ENCODE results near the gene PUS1.

The PUS1 gene

DNA sequence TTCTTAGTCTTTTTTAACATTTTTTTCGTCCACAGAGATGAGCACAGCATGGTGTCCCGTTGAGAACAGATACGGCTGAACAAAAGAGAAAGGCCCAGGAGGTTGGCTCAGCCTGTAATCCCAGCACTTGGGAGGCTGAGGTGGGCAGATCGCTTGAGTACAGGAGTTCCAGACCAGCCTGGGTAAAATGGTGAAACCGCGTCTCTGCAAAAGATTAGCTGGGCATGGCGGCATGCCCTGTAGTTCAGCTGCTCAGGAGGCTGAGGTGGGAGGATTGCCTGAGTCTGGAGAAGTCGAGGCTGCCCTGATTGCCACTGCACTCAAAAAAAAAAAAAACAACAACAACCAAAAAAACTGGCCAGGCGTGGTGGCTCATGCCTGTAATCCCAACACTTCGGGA, 14.8 kb downstream of the PUS1 start:
- no peaks in the 10 kb centered on the region for H4K20me1 ChIP-seq (ENCODE audit: insufficient read depth, low read length)
- peaks cover 61% of the 10 kb centered on the region for H3K36me3 ChIP-seq (ENCODE audit: insufficient read depth, low read length)
- H3K9me2 ChIP-seq (ENCODE audit: low read depth, low read length) = no peaks in the 10 kb centered on the region
- H3K27ac ChIP-seq (ENCODE audit: low read depth, low read length, poor library complexity, severe bottlenecking) = no peak overlapping the region
- H3K4me2 ChIP-seq (ENCODE audit: low read length) = no peak overlapping the region
- H3F3A ChIP-seq (ENCODE audit: insufficient read depth, low read length) = 0 out of 2 replicates have a peak, but pooled peaks cover 4% of the 10 kb centered on the region
- H3K4me3 ChIP-seq (ENCODE audit: low read depth, low read length, poor library complexity, severe bottlenecking) = no peak overlapping the region
- TF ChIP-seq, protein P1, sequence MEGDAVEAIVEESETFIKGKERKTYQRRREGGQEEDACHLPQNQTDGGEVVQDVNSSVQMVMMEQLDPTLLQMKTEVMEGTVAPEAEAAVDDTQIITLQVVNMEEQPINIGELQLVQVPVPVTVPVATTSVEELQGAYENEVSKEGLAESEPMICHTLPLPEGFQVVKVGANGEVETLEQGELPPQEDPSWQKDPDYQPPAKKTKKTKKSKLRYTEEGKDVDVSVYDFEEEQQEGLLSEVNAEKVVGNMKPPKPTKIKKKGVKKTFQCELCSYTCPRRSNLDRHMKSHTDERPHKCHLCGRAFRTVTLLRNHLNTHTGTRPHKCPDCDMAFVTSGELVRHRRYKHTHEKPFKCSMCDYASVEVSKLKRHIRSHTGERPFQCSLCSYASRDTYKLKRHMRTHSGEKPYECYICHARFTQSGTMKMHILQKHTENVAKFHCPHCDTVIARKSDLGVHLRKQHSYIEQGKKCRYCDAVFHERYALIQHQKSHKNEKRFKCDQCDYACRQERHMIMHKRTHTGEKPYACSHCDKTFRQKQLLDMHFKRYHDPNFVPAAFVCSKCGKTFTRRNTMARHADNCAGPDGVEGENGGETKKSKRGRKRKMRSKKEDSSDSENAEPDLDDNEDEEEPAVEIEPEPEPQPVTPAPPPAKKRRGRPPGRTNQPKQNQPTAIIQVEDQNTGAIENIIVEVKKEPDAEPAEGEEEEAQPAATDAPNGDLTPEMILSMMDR (IDR thresholded peaks at IDR 0.05; ENCODE audit: low read length) = no peak
- TF ChIP-seq EZH2 (IDR thresholded peaks at IDR 0.05; ENCODE audit: borderline replicate concordance, low read length) = no peak
- H3K79me2 ChIP-seq (ENCODE audit: insufficient read depth, low read length) = no peaks in the 10 kb centered on the region
- no peak overlapping the region for H3K9ac ChIP-seq (ENCODE audit: low read length)
- no peaks in the 10 kb centered on the region for H3K27me3 ChIP-seq (ENCODE audit: insufficient read depth, low read length)
- H3K9me3 ChIP-seq (ENCODE audit: low read length) = no peaks in the 10 kb centered on the region
- no peaks in the 10 kb centered on the region for H3K4me1 ChIP-seq (ENCODE audit: insufficient read depth, low read length, severe bottlenecking)
- no peak overlapping the region for H2AFZ ChIP-seq (ENCODE audit: low read length)

- no peak overlapping the region for H3K9ac ChIP-seq (ENCODE audit: low read length)
- H2AFZ ChIP-seq (ENCODE audit: low read length) = no peak overlapping the region
- H3K4me1 ChIP-seq (ENCODE audit: insufficient read depth, low read length, severe bottlenecking) = no peaks in the 10 kb centered on the region
- H3K27me3 ChIP-seq (ENCODE audit: insufficient read depth, low read length) = no peaks in the 10 kb centered on the region
- H3K9me2 ChIP-seq (ENCODE audit: low read depth, low read length) = no peaks in the 10 kb centered on the region
- H3F3A ChIP-seq (ENCODE audit: insufficient read depth, low read length) = 0 out of 2 replicates have a peak, but pooled peaks cover 4% of the 10 kb centered on the region
- H3K36me3 ChIP-seq (ENCODE audit: insufficient read depth, low read length) = peaks cover 53% of the 10 kb centered on the region
- H3K4me3 ChIP-seq (ENCODE audit: low read depth, low read length, poor library complexity, severe bottlenecking) = no peak overlapping the region
- H3K79me2 ChIP-seq (ENCODE audit: insufficient read depth, low read length) = no peaks in the 10 kb centered on the region
- no peak for TF ChIP-seq EZH2 (IDR thresholded peaks at IDR 0.05; ENCODE audit: borderline replicate concordance, low read length)
- TF ChIP-seq, protein P1 (IDR thresholded peaks at IDR 0.05; ENCODE audit: low read length) = no peak
- H3K27ac ChIP-seq (ENCODE audit: low read depth, low read length, poor library complexity, severe bottlenecking) = no peak overlapping the region
- H3K4me2 ChIP-seq (ENCODE audit: low read length) = no peak overlapping the region
- no peaks in the 10 kb centered on the region for H3K9me3 ChIP-seq (ENCODE audit: low read length)
- no peaks in the 10 kb centered on the region for H4K20me1 ChIP-seq (ENCODE audit: insufficient read depth, low read length)
These were observed 15.7 kb downstream of the PUS1 start for GRCh38 chr12:131944601-131945251.

DNA sequence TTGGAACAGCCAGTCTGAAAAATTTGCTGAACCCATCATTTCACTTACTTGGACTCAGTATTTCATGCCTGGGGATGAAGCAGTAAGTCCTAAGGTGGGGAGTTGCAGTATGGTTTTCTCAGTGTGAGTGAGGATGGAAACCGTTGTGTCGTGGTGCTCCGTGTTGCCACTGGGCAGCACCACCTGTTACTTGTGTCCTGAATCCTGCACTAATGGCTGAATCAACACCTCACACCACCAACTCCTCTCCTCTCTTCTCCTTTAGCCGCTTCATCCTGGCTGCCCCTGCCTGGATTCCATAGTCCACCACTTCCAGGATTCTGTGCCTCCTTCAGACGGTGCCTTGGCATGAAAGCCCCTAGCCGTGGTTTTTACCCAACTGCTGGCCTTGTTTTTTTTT, 17.7 kb downstream of the PUS1 start:
- no peak overlapping the region for H3K9ac ChIP-seq (ENCODE audit: low read length)
- no peaks in the 10 kb centered on the region for H4K20me1 ChIP-seq (ENCODE audit: insufficient read depth, low read length)
- H3F3A ChIP-seq (ENCODE audit: insufficient read depth, low read length) = 0 out of 2 replicates have a peak, but pooled peaks cover 4% of the 10 kb centered on the region
- peaks cover 6% of the 10 kb centered on the region for H3K4me1 ChIP-seq (ENCODE audit: insufficient read depth, low read length, severe bottlenecking)
- TF ChIP-seq, protein P1 (IDR thresholded peaks at IDR 0.05; ENCODE audit: low read length) = no peak
- no peak for TF ChIP-seq EZH2 (IDR thresholded peaks at IDR 0.05; ENCODE audit: borderline replicate concordance, low read length)
- H3K36me3 ChIP-seq (ENCODE audit: insufficient read depth, low read length) = peaks cover 34% of the 10 kb centered on the region
- H3K4me3 ChIP-seq (ENCODE audit: low read depth, low read length, poor library complexity, severe bottlenecking) = no peak overlapping the region
- H3K27ac ChIP-seq (ENCODE audit: low read depth, low read length, poor library complexity, severe bottlenecking) = no peak overlapping the region
- H3K4me2 ChIP-seq (ENCODE audit: low read length) = no peak overlapping the region
- no peaks in the 10 kb centered on the region for H3K9me2 ChIP-seq (ENCODE audit: low read depth, low read length)
- H2AFZ ChIP-seq (ENCODE audit: low read length) = no peak overlapping the region
- no peaks in the 10 kb centered on the region for H3K9me3 ChIP-seq (ENCODE audit: low read length)
- H3K27me3 ChIP-seq (ENCODE audit: insufficient read depth, low read length) = no peaks in the 10 kb centered on the region
- H3K79me2 ChIP-seq (ENCODE audit: insufficient read depth, low read length) = peaks cover 15% of the 10 kb centered on the region

All from OCI-LY1 (cell line).